Measurements from ENCODE around the gene CNNM1. TPM values are rescaled to one million over a fixed set of nuclear protein-coding genes. Genes with fewer than 3 reads are reported as not detected.
A peak's percentile ranks its signal among the peaks of the same experiment; 100 is the strongest.

CNNM1 gene
- total and polyA plus RNA-seq, 8 donors, result 0.17 to 0.94 (median 0.36) TPM

DNA sequence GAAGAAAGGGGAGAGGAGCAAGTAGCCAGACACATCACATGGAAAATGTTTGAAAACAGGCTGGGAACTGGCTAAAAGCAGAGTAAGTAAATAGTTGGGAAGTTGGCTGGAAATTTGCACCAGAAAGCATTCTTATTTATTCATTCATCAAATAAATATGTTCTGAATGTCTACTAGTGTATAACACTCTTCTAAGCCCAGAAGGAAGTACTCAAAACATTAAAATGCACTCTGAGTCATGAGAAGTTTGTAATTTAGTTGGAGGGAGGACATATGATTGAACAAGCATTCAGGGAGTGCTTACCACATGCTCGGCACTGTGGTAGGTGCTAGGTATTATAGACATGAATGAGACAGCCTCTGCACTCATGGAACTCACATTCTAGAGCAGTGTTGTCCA is 37.0 kb upstream of the CNNM1 start:
- Histone ChIP-seq H3K36me3 (no peaks in the 10 kb centered on the region), H3K4me1 (no peaks in the 10 kb centered on the region), H3K27me3 (peaks cover 0 to 4% of the 10 kb centered on the region in 2 donors), H3K9me3 (no peaks in the 10 kb centered on the region), H3K27ac (peak overlapping the region; percentile 31 to 76), H3K4me3 (no peak overlapping the region)
- DNase-seq (peak in 2 of 4 donors; percentile 47), ATAC-seq (peak; percentile 98)
- TF ChIP-seq, protein P1, sequence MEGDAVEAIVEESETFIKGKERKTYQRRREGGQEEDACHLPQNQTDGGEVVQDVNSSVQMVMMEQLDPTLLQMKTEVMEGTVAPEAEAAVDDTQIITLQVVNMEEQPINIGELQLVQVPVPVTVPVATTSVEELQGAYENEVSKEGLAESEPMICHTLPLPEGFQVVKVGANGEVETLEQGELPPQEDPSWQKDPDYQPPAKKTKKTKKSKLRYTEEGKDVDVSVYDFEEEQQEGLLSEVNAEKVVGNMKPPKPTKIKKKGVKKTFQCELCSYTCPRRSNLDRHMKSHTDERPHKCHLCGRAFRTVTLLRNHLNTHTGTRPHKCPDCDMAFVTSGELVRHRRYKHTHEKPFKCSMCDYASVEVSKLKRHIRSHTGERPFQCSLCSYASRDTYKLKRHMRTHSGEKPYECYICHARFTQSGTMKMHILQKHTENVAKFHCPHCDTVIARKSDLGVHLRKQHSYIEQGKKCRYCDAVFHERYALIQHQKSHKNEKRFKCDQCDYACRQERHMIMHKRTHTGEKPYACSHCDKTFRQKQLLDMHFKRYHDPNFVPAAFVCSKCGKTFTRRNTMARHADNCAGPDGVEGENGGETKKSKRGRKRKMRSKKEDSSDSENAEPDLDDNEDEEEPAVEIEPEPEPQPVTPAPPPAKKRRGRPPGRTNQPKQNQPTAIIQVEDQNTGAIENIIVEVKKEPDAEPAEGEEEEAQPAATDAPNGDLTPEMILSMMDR (IDR thresholded peaks at IDR 0.05), result no peak
- intact Hi-C loops (cut with DNase I), result no loop called here

DNA sequence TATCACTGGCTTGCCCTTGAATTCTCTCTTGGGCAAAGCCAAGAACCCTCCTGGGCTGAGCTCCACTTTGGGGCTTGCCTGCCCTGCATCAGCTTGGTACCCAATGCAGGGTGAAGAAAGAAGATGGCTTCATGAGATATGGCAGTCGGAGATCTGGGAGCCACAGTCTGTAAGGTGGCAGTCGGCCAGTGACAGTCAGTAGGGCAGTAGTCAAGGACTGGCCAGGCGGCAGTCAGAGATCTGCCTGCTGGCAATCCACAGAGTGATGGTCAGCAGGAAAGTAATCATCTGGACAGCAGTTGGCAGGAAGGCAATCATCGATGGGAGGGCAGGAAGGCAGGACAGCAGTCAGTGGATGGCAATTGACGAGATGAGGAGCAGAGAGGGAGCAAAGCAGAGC is 32.6 kb upstream of the CNNM1 start:
- intact Hi-C loops (cut with DNase I), result no loop called here
- Histone ChIP-seq H3K9me3 (no peaks in the 10 kb centered on the region), H3K27me3 (no peaks in the 10 kb centered on the region), H3K4me1 (no peaks in the 10 kb centered on the region), H3K36me3 (no peaks in the 10 kb centered on the region), H3K4me3 (no peak overlapping the region), H3K27ac (no peak overlapping the region)
- TF ChIP-seq, protein P1 (IDR thresholded peaks at IDR 0.05), result no peak
- DNase-seq, result no peak
- no peak for ATAC-seq

GRCh38 chr10:99297033-99297432 is 32.1 kb upstream of the CNNM1 start:
- DNase-seq, result no peak
- Histone ChIP-seq H3K9me3 (no peaks in the 10 kb centered on the region), H3K27ac (no peak overlapping the region), H3K36me3 (no peaks in the 10 kb centered on the region), H3K4me1 (no peaks in the 10 kb centered on the region), H3K4me3 (no peak overlapping the region), H3K27me3 (no peaks in the 10 kb centered on the region)
- intact Hi-C loops (cut with DNase I), result no loop called here
- TF ChIP-seq, protein P1 (IDR thresholded peaks at IDR 0.05), result no peak
- no peak for ATAC-seq

GRCh38 chr10:99303899-99304861 is 25.0 kb upstream of the CNNM1 start:
- DNase-seq (peak in 2 of 4 donors; percentile 44 to 50), ATAC-seq (peak; percentile 85)
- H3K36me3 ChIP-seq, result no peaks in the 10 kb centered on the region
- peaks cover 0 to 8% of the 10 kb centered on the region in 2 donors for H3K9me3 ChIP-seq
- H3K4me1 ChIP-seq, result no peaks in the 10 kb centered on the region
- TF ChIP-seq, protein P1 (IDR thresholded peaks at IDR 0.05), result no peak
- H3K27me3 ChIP-seq, result no peaks in the 10 kb centered on the region
- no peak overlapping the region for H3K27ac ChIP-seq
- intact Hi-C loops (cut with DNase I), result no loop called here
- no peak overlapping the region for H3K4me3 ChIP-seq

GRCh38 chr10:99304862-99305229 is 24.3 kb upstream of the CNNM1 start:
- Histone ChIP-seq H3K36me3 (no peaks in the 10 kb centered on the region), H3K9me3 (peaks cover 0 to 15% of the 10 kb centered on the region in 2 donors), H3K4me1 (no peaks in the 10 kb centered on the region), H3K4me3 (no peak overlapping the region), H3K27me3 (no peaks in the 10 kb centered on the region), H3K27ac (no peak overlapping the region)
- intact Hi-C loops (cut with DNase I), result no loop called here
- DNase-seq, result no peak
- peak; percentile 7 for ATAC-seq
- TF ChIP-seq, protein P1 (IDR thresholded peaks at IDR 0.05), result no peak

Data from left lung (tissue), 10 donors.